LNCAP (cell line): ENCODE data around the gene RNF34.

Source experiments
- CTCF ChIP-seq: fragments of 450-650 bp; IDR thresholded peaks from 2 replicates; pipeline ENCODE4 v1.5.1; 2017; ENCODE audit warnings: mild to moderate bottlenecking

The RNF34 gene

DNA sequence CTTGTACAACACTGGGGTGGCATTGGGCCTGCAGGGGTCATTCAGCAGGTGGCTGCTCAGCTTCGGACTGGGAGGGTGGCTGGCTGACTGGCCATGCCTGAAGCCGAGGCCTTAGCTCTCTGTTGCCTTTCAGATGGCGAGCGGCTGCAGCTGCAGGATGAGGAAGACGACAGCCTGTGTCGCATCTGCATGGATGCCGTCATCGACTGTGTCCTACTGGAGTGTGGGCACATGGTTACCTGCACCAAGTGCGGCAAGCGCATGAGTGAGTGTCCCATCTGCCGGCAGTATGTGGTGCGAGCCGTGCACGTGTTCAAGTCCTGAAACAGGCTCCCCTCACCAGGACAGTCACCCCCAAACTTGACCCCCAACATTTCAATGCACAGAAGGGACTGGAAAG, 23.3 kb downstream of the RNF34 start:
- TF ChIP-seq CTCF: no peak

DNA sequence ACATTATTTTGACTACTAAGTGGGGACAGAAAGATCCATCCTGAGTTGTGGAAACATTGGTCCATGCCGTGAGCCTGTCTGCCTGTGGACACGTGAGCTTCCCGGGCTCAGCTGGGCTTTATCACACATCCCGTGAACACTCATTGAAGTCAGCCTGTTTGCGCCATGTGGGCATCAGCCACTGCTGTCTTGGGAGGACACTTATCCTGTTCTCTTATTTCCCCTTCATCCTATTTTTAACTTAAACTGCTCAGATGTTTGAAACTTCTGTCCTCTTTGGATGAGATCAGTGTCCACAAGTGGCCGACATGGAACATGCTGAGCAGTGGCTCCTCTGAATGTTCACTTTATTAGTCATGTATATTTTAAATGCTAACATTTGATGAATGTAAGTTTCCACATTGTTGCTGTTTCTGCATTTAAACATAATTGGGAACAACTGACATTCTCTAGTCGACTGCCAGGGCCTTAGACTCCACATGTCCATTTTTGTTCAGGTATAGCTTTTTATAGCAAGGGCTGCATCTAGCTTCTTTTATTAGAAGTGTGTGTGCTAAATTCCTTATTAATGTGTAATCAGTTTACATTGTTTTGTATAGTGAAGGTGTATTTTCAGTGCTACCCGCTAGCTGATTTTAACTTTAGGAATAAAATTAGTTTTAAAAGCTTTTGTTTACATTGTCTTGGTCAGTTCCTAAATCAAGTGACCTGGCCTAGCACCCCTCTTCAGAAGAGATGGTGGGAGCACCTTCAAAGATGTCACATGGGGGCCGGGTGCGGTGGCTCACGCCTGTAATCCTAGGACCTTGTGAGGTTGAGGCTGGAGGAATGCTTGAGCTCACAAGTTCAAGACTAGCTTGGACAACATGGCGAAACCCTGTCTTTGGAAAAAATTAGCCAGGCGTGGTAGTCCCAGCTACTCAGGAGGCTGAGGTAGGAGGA, 24.0 kb downstream of the RNF34 start:
- no peak for TF ChIP-seq CTCF

DNA sequence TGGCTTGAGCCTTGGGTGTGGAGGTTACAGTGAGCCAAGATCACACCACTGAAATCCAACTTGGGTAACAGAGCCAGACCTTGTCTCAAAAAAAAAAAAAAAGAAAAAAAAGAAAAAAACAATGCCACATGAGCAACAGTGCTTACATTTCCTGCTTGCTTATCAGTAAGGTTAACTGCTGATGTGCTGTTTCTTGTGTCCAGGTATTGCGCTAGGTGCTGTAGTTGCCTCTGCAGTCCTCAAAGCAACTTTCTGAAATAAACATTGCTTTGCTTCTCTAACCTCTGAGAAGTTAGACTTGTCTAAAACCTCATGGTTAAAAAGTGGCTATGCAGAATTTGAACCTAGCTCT, 24.7 kb downstream of the RNF34 start:
- TF ChIP-seq CTCF: no peak

GRCh38 chr12:121427556-121428050, 27.7 kb downstream of the RNF34 start:
- no peak for TF ChIP-seq CTCF

GRCh38 chr12:121428883-121429282, 29.0 kb downstream of the RNF34 start:
- no peak for TF ChIP-seq CTCF

- no peak for TF ChIP-seq CTCF
Observed at GRCh38 chr12:121430833-121431415, 31.0 kb downstream of the RNF34 start.

DNA sequence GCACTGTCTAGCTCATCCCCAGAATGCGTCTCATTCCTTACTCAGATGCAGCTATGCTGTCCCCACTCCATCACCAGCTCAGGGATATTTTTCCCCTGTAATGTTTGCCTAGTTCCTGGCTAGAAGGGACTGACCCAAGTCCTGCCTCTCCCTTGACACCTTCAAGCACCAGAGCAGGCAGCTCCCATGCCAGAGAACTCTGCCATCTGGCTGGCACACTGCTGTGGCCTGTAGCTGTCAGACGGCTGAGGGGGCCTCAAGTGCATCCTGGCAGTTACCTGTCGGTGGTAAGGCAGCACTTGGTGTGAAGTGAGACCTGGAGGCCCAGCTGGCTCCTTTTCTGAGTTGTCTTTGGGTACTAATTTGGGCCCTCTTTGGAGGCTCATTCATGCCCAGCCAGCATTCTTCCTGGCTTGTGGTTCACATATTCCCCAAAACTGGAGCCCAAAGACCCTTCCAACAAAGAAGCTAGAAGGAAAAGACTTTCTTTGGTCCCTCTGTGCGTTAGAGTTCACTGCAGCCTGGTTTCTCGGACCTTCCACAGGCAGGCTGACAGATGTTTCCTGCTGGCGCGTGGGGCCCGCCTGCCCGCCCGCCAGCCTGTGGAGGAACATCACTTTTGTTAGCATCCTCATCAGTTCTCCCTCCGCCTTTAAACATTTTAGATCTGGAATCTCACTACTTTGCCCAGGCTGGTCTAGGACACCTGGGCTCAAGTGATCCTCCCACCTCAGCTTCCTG, 33.0 kb downstream of the RNF34 start:
- TF ChIP-seq CTCF: no peak
